VCaP (cell line): ENCODE measurements around the gene TMIE.

Source experiments
- H3K27ac ChIP-seq: fragments of 450-650 bp; 2 replicates; pipeline ENCODE4 v1.5.1; 2017
- TF ChIP-seq, protein P1 (sequence below): fragments of 450-650 bp; conservative IDR thresholded peaks from 2 replicates; pipeline ENCODE4 v1.5.1; 2017; ENCODE audit warnings: mild to moderate bottlenecking, moderate library complexity

Gene TMIE

DNA sequence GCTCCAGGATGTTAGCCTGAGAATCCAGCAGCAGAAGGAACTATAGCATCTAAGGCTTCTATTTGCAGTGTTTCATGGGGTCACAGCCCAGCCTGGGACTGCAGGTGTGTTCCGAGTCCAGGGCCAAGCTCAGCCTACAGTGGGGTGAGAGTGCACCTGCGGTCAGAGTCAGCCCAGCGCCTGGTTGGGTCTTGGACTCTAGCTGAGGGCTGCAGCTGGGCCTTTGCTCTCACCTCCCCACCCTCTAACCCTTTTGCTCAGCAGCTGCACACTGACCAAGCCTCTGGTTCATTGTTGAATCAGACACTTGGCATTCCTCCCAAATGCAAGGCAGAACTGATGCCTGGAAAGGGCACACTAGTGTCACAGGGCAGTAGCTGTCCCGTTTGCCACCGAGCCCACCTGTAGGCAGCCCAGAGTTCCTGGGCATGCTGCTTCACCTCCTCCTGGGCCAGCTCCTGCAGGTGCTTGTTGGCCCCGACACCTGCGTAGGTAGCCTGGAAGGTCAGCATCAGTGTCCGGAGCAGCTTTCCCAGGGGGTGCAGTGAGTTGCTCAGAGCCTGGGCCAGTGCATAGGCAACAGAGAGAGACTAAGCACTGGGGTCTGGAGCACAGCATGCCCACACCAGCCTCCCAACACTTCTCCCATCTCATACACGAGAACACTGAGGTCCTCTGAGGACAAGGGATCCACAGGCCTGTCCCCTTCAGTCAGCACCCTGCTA lies 25.2 kb upstream of the TMIE start:
- TF ChIP-seq, protein P1, sequence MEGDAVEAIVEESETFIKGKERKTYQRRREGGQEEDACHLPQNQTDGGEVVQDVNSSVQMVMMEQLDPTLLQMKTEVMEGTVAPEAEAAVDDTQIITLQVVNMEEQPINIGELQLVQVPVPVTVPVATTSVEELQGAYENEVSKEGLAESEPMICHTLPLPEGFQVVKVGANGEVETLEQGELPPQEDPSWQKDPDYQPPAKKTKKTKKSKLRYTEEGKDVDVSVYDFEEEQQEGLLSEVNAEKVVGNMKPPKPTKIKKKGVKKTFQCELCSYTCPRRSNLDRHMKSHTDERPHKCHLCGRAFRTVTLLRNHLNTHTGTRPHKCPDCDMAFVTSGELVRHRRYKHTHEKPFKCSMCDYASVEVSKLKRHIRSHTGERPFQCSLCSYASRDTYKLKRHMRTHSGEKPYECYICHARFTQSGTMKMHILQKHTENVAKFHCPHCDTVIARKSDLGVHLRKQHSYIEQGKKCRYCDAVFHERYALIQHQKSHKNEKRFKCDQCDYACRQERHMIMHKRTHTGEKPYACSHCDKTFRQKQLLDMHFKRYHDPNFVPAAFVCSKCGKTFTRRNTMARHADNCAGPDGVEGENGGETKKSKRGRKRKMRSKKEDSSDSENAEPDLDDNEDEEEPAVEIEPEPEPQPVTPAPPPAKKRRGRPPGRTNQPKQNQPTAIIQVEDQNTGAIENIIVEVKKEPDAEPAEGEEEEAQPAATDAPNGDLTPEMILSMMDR, result no peak
- H3K27ac ChIP-seq, result no peak overlapping the region

DNA sequence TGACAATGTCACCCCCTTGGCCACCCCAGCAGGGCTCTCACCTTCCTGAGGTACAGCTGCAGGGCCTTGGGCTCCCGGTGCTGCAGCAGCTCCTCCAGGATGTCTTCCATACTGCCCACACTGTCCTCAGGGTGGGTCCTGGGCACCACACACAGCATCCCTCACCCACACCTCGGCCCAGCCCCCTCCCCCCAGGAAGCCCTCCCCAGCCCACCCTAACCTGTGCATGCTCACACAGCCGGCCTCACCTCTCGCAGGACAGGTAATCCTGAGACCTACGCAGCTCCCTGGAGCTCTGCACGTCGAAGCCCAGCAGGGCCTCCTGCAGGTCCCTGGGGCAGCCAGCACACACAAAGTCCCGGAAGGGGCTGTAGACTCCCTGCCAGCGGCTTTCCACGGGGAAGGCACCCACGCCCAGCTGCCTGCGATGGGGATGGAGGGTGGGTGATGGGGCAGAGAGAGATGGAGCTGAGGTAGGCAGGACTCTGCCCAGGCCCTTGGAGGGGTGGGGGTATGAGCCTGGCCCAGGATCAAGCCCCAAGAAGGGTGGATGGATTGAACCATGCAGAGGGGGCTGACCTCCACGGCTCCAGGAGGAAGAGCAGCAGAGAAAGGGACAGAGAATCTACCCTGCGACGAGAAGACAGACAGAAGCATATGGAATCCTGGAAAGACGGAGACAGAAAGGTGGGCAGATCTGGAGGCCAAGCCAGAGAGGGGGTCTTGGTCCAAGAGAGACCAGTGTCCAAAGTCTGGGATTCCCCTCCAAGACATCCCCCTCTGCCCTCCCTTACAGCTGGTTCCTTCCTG lies 24.4 kb upstream of the TMIE start:
- TF ChIP-seq, protein P1, result no peak
- no peak overlapping the region for H3K27ac ChIP-seq

DNA sequence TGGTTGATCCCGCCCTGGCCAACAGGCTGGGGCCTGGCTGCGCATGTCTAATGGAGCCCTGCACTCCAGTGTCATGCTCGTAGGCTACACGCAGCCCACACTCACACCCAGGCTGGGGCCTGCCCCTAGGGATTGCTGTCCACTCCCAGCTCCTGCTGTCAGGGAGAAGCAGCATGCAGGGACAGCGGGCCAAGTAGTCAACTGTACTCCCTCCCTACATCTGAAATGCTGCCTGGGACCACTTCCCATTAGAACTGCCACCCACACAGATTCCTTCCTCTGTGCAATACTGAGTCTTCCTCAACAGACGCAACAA lies 23.8 kb upstream of the TMIE start:
- no peak overlapping the region for H3K27ac ChIP-seq
- TF ChIP-seq, protein P1, result no peak

DNA sequence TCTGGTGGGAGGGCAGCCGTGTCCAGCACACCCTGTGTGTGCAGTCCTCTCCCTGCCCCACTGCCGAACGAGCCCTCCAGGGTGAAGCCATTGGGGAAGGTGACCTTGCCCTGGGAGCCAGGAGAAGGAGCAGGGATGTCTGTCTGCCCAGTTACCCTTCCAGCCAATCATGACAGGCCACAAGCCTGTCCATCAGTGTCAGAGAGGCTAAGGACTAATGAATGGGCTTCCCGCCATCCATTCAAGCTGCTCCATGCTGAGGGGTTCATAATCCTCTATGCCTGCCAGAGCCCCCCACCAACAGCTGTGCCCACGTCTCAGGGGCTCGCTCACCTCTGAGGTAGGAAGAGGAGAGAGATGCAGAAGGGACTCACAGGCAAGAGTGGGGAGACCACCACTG lies 22.9 kb upstream of the TMIE start:
- no peak overlapping the region for H3K27ac ChIP-seq
- TF ChIP-seq, protein P1, result no peak

DNA sequence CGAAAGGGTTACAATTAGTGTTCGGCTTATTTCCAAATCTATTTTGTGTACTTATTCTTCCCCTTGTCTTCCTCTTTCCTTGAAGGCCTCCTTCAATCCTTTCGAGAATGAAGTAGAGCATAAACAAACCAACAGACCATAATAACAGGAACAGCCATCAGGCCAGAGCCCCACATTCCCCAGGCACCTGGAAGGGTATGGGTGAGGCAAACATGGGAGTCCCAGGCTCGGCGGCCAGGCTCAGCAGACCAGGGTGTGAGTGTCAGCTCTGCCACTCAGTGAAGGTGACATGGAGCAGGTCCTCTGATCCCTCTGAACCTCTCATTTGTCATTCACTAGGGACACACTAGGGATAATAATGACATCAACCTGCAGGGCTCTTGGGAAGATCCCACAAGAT lies 21.5 kb upstream of the TMIE start:
- H3K27ac ChIP-seq, result no peak overlapping the region
- TF ChIP-seq, protein P1, result no peak

DNA sequence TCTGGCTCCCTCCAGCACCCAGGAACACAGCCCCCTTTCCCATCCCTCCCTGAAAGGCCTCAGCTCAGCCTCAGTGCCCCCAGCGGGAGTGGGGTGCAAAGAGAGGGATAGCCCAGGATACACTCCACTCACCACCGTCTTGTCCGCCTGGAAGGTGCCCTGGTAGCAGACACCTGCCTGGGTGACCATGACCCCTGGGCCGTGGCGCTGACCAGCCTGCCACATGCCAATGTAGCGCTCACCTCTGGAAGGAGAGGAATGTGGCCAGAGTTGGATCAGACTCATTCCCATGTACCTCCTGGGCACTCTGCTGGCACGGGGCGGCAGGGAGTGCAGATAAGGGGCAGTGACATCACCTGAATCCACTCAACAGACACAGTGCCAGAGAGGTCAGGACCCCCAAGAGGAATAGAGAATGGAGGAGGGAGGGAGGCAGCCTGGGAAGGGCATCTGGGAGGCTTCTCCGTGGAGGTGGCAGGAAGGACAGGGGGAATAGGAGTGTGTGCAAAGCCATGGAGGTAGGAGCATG lies 20.8 kb upstream of the TMIE start:
- TF ChIP-seq, protein P1, result no peak

DNA sequence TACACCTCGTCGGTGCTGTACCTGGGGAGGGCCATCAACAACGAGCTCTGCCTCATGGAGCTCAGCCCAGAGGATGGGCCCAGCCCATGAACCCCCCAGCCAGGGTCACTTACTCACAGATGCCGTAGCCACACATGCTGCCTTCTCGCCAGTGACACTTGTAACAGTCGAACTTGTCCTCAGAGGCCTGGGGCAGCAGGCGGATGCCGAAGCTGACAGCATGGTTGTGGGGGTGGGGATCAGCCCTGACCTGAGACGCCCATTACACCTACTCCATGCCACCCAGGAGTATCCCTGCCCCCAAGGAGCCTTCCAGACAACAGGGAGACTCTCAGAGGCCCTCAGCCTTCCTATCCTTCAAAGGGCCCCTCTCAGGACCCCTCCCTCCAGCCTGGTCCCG lies 19.8 kb upstream of the TMIE start:
- TF ChIP-seq, protein P1, result no peak
- H3K27ac ChIP-seq, result no peak overlapping the region

More for the DNA sequence above, 20.8 kb upstream of the TMIE start:
- no peak overlapping the region for H3K27ac ChIP-seq
